Measurements from ENCODE around the gene CHD5. TPM values are rescaled to one million over a fixed set of nuclear protein-coding genes. Genes with fewer than 3 reads are reported as not detected.

The CHD5 gene
- total RNA-seq, 3 donors from 2014 or later, result 0.27 to 0.61 (median 0.34) TPM

DNA sequence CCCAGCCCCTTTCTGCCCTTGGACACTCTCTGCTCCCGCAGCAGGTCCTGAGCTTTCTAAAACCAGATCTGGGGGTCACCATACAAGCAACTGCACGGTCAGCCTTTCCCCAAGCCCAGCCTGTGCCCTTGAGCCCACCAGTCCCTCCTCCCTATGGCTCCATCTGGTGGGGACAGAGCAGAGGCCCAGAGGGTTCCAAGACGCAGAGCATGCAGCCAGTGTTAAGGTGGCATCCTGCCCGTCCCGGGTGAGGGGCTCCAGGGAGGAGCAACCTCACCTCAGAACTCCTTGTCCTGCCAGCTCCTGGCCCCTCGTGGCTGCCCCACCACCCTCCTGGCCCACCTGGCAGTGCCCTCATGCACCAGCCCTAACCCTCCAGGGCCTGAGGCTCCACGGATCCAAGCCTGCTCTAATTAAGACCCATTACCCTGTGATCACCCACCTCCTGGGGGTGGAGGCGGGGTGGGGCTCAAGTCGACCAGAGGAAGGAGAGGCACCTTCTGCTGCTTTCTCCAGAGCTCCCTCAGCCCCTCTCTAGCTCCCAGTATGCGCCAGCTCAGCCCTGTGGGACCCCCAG, 8.5 kb downstream of the CHD5 start:
- Mint-ChIP-seq H3K4me3 (no peak overlapping the region), H3K4me1 (ENCODE audit: low read depth) (no peaks in the 10 kb centered on the region), H3K36me3 (ENCODE audit: insufficient read depth) (no peaks in the 10 kb centered on the region), H3K9me3 (no peaks in the 10 kb centered on the region), H3K27me3 (ENCODE audit: low read depth) (peaks cover 25% of the 10 kb centered on the region)
- ATAC-seq (no peak), DNase-seq (no peak)

DNA sequence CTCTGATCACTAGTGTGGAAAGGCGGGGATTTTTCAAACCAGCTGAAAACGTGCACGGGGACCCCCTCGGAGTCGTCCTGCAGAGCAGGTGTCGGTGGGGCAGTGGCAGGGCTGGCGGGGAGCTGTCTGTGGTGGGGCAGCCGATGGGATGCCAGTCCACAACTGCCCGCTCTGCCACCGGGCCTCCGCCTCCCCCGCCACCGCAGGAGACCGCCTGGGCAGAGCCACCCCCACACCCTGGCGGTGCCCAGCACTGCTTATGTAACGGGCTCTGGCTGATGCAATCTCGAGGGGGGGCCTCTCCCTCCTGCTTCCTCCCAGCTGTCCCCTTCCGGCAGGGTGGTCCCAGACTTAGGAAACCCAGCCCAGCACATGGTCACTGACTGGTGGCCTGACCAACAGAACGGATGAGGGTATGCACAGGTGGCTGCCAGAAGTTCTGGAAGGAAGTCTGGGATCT, 9.3 kb downstream of the CHD5 start:
- no peaks in the 10 kb centered on the region for H3K36me3 Mint-ChIP-seq (ENCODE audit: insufficient read depth)
- DNase-seq (no peak), ATAC-seq (no peak)
- H3K9me3 Mint-ChIP-seq, result no peaks in the 10 kb centered on the region
- H3K4me1 Mint-ChIP-seq (ENCODE audit: low read depth), result no peaks in the 10 kb centered on the region
- H3K27me3 Mint-ChIP-seq (ENCODE audit: low read depth), result peaks cover 21% of the 10 kb centered on the region
- no peak overlapping the region for H3K4me3 Mint-ChIP-seq

DNA sequence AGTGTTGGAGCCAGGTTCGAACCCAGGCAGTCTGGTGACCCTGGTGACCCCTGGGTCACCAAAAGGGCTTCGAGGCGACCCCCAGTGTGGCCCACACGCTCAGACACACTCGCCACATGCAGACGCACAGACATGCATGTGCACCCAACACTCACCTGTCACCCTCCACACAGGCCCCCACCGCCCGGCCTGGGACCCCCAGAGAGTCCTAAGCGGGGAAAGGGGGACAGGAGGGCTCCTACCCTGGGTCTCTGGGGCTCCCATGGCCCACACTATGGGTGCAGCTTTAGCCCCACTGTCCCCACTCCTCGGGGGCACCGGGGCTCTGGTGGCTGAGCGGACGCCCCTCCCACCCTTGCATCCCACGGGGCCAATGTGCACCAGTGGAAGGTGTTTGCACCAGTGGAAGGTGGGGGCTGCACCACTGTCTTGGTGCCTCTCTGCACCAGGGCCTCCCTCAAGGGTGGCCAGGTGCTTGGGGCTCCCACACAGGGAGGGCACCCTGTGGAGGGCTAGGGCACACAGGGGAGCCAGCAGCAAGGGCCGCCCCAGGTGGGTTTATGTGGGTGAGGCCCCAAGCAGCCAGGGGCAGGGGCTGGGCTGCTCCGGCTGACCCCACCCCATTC, 9.9 kb downstream of the CHD5 start:
- H3K4me1 Mint-ChIP-seq (ENCODE audit: low read depth), result no peaks in the 10 kb centered on the region
- ATAC-seq (no peak), DNase-seq (no peak)
- no peaks in the 10 kb centered on the region for H3K36me3 Mint-ChIP-seq (ENCODE audit: insufficient read depth)
- H3K4me3 Mint-ChIP-seq, result no peak overlapping the region
- peaks cover 21% of the 10 kb centered on the region for H3K27me3 Mint-ChIP-seq (ENCODE audit: low read depth)
- no peaks in the 10 kb centered on the region for H3K9me3 Mint-ChIP-seq

DNA sequence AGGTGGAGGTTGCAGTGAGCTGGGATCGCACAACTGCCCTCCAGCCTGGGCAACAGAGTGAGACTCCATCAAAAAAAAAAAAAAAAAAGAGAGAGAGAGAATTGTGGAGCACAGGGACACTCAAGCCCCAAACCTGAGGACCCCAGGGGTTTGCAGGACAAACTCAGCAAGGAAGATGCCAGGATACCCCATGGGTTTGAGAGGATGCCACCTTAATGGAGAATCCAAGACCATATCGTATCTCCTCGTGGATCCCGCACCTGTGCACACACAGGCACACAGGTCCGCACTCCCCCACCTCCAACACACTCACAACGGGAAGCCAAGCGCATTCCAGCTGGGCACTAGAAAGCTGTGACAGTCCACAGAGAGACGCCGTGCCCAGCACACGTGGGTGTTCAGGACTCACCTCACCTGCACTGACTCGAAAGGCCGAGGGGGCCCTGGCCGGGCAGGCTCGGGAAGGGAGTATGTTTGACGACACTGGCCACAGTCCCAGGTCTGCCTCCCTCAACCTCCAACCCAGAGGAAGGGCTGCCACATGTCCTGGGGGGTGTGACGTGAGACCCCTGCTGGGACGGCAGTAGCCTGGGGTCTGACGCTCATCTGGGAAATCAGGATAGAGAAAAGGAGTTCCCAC, 11.1 kb downstream of the CHD5 start:
- no peaks in the 10 kb centered on the region for H3K9me3 Mint-ChIP-seq
- ATAC-seq (no peak), DNase-seq (no peak)
- H3K27me3 Mint-ChIP-seq (ENCODE audit: low read depth), result peaks cover 27% of the 10 kb centered on the region
- no peaks in the 10 kb centered on the region for H3K4me1 Mint-ChIP-seq (ENCODE audit: low read depth)
- H3K4me3 Mint-ChIP-seq, result no peak overlapping the region
- no peaks in the 10 kb centered on the region for H3K36me3 Mint-ChIP-seq (ENCODE audit: insufficient read depth)

DNA sequence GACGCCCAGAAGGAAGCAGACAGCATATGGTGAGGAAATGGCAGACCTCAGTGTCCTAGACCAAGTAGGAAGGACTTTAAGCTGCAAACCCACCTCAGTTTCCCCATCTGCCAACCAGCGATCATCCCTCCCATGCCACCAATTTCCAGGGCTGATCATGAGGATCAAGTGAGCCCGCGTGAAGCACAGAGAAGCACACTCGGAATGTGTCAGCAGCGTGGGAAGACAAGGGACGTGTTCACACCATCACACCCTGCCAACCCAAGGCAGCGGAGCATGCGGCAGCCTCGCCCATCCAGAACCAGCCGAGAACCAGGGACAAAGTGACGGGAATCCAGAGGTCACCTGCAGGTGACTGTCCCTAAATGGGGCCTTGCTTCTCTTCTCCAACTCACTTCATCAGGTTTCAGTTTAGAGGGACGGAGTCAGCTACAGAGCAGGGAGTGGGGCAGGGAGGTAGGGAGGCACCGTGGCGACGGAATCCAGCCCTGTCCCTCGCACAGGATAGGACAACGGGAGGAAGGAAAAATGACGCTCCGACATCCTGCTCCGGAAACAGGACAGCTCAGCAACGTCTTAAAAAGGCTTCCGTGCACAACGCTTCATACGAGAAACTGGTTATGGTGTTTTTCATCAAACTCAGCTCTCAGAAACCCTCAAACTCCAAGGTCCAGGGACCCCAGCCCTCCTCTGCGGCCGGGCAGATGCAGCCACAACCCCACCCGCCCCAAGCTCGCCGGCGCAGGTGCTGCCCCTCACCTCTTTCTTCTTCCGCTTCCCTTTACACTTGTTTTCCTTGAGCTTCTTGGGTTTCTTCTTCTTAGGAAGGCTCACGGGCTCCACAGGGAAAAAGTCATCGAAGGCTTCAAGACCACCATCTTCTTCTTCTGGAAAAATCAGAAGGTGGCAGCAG, 12.5 kb downstream of the CHD5 start:
- H3K9me3 Mint-ChIP-seq, result no peaks in the 10 kb centered on the region
- H3K4me3 Mint-ChIP-seq, result no peak overlapping the region
- no peaks in the 10 kb centered on the region for H3K36me3 Mint-ChIP-seq (ENCODE audit: insufficient read depth)
- DNase-seq, result no peak
- H3K4me1 Mint-ChIP-seq (ENCODE audit: low read depth), result no peaks in the 10 kb centered on the region
- H3K27me3 Mint-ChIP-seq (ENCODE audit: low read depth), result peaks cover 36% of the 10 kb centered on the region
- ATAC-seq, result no peak

DNA sequence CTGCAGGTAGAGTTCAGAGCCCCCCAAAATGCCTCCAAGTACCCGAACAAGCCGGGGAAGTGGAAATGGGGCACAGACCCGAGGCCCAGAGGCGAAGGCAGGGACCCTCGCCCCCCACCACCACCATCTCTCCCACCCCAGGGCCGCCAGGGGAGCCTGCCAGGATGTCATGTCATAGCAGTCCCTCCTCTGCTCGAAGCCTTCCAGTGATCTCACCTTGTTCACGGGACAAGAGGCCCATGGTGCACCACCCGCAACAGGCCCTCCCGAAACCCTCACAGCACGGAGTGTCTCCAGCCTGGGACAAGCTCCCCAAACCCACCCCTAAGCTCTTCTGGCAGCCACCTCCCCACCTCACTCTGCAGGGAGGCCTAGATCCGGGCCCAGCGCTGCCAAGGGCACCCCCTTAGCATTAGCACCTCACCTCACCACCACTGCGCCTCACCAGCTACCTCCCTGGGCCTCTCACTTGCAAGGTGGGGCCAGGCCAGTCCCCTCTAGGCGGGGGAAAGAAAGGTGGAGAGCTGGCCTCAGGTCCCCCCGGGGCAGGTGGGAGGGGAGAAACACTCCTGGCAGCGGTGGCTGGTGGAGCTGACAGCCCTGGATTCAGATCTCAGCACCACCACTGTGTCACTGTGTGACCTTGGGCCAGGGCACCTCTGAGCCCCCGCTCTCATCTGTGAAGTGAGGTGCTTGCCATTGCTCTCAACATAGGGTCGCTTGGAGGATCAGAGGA, 13.3 kb downstream of the CHD5 start:
- Mint-ChIP-seq H3K27me3 (ENCODE audit: low read depth) (peaks cover 38% of the 10 kb centered on the region), H3K4me1 (ENCODE audit: low read depth) (no peaks in the 10 kb centered on the region), H3K36me3 (ENCODE audit: insufficient read depth) (no peaks in the 10 kb centered on the region), H3K9me3 (no peaks in the 10 kb centered on the region), H3K4me3 (no peak overlapping the region)
- DNase-seq (no peak), ATAC-seq (no peak)

DNA sequence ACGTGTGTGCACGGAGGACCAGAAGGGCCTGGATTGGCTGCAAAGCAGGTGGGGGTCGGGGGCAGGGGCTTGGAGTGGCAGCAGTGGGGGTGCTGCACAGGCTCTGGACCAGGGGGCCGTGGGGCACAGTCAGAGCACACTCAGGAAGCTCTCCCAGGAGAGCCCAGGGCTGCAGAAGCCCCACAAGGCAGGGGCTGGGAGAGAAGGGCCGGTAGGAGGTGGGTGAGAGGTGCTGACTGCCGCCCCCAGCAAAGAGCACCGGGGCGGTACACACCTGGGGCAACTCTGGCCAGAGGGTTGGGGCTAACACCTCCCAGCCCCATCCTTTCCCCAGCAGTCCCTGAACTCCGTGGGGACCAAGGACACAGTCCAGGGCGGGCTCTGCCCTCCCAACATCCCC, 13.9 kb downstream of the CHD5 start:
- Mint-ChIP-seq H3K4me1 (ENCODE audit: low read depth) (no peaks in the 10 kb centered on the region), H3K4me3 (no peak overlapping the region)
- no peak for ATAC-seq

DNA sequence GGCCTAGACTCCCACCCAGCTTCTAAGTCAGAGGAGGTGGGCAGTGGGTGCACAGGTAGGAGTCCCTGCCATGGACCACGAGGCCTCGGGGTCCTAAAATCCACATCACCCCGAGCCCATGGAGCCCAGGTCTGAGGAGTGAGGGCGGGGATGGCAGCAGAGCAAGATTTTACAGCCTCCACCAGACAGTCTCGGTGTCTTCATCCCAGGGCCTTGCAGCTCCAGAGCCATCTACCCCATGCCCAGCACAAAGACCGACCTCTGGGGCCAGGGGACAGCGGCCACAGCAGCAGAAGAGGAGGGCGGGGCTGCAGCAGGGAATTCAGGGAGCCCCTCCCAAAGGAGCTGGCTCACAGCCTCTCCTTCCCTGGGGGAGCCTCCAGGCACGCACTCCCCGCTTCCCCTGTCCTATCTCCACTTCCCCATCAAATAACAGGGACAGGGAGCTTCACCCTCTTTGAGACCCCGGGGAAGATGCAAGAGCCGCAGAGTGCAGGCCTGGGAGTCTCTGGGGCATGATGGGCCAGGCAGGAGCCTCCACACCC, 14.6 kb downstream of the CHD5 start:
- Mint-ChIP-seq H3K27me3 (ENCODE audit: low read depth) (peaks cover 38% of the 10 kb centered on the region), H3K9me3 (no peaks in the 10 kb centered on the region), H3K4me1 (ENCODE audit: low read depth) (no peaks in the 10 kb centered on the region), H3K4me3 (no peak overlapping the region), H3K36me3 (ENCODE audit: insufficient read depth) (no peaks in the 10 kb centered on the region)
- no peak for ATAC-seq
- DNase-seq, result no peak

More for the DNA sequence above, 13.9 kb downstream of the CHD5 start:
- no peak for DNase-seq
- Mint-ChIP-seq H3K36me3 (ENCODE audit: insufficient read depth) (no peaks in the 10 kb centered on the region), H3K27me3 (ENCODE audit: low read depth) (peaks cover 34% of the 10 kb centered on the region), H3K9me3 (no peaks in the 10 kb centered on the region)

DNA sequence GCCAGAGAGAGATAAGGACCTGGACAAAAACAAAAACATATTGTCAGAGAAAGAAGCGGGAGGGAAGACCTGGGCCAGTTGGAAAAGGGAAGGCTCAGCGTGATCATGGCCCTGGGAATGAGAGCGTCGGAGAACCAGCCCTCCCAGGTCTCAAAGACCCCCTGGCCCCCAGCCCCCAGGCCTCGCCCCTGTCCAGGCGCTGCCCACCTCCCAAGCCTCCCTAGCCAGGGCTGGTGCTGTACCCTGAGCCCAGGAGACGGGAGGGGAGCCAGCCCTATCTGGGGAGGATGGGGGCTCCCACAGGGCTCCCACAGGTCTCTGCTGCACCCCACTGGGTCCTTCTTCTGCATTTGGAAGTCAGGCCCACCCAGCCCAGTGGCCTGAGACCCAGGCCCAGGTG, 15.1 kb downstream of the CHD5 start:
- Mint-ChIP-seq H3K9me3 (no peaks in the 10 kb centered on the region), H3K27me3 (ENCODE audit: low read depth) (peaks cover 39% of the 10 kb centered on the region), H3K4me3 (no peak overlapping the region), H3K36me3 (ENCODE audit: insufficient read depth) (no peaks in the 10 kb centered on the region), H3K4me1 (ENCODE audit: low read depth) (no peaks in the 10 kb centered on the region)
- ATAC-seq, result no peak
- no peak for DNase-seq

DNA sequence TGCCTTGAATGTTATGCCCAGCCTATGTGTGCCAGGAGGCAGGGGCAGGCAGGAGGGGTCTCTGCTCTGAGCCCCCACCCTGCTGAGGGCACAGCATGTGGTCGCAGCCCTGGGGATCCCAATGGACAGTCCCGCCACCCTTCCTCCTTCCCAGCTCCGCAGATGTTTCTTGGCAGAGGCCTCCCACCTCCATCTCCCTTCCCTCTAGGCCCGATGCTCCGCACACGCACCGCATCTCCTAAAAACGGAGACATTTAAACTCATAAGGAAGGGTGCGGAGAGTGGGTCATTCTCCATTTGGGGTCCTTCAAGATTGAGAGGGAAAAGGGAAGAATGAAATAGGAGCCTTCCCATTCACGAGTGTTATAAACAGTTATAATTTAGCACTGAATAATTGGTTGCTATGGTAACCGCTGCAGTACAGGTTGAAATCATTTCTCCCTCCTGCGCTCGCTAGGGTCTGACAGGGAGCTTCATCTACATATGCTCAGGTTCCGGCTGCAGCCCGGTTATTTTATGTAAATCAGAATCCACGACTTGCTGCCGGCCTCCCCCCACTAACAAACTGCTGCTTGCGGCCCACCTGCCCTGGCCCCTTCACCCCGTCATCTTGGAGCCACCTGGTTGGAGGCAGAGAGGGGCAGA, 16.0 kb downstream of the CHD5 start:
- DNase-seq (no peak), ATAC-seq (no peak)
- peaks cover 46% of the 10 kb centered on the region for H3K27me3 Mint-ChIP-seq (ENCODE audit: low read depth)
- no peak overlapping the region for H3K4me3 Mint-ChIP-seq
- H3K9me3 Mint-ChIP-seq, result no peaks in the 10 kb centered on the region
- no peaks in the 10 kb centered on the region for H3K36me3 Mint-ChIP-seq (ENCODE audit: insufficient read depth)
- H3K4me1 Mint-ChIP-seq (ENCODE audit: low read depth), result no peaks in the 10 kb centered on the region

DNA sequence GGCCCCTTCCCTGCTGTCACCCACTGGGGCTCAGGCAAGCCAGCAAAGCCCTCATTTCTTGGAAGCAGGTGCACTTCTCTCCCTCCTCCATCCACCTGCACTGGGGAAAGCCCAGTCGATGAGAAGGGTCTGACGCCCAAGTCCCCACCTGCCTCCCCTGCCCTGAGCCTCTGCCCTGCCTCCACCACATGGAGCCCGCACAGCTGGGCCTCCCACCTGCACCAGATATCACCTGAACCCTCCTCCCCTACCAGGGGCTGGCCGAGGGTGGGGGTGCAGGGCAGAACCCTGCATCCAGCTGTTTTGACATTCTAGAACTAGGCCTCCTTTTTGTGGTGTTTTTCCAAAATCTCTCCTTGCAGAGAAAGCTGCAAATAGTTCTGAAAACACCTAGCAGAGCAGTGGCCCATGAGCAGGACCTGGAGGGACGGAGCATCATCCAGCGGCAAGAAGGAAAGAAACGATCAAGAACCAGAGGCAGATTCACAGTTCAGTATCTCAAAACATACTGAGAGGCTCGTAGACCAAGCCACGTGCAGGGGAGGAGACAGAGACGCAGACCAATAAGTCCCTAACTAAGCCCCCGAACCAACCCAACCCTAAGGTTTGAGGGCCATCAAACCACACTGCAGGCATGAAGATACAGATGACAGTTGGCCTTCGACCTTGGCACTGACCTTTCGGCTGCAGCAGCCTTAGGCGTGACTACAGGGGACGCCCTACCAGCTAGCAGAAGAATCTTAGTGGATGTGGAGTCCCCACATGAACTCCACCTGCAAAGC, 16.7 kb downstream of the CHD5 start:
- ATAC-seq, result no peak
- no peaks in the 10 kb centered on the region for H3K36me3 Mint-ChIP-seq (ENCODE audit: insufficient read depth)
- H3K4me3 Mint-ChIP-seq, result no peak overlapping the region

DNA sequence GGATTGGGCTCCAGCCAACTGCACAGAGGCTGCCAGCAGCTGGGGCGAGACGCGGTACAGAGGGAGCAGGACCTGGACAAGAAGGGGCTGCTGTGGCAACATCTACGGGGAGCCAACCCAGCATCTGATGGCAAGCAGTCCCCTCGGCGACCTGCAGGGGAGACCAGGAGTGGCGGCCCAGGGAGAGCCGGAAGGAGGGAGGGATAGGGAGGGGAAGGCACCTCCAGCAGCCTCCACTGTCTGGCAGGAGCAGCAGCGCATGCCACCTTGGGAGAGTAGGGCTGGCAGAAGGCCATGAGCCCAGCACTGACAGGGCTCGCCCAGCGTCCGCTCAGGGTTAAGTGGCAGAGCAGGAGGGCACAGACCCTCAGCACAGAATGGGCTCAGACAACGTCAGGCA, 17.3 kb downstream of the CHD5 start:
- DNase-seq, result no peak
- no peaks in the 10 kb centered on the region for H3K4me1 Mint-ChIP-seq (ENCODE audit: low read depth)

More for the DNA sequence above, 16.7 kb downstream of the CHD5 start:
- no peaks in the 10 kb centered on the region for H3K4me1 Mint-ChIP-seq (ENCODE audit: low read depth)
- no peaks in the 10 kb centered on the region for H3K9me3 Mint-ChIP-seq
- no peak for DNase-seq
- peaks cover 47% of the 10 kb centered on the region for H3K27me3 Mint-ChIP-seq (ENCODE audit: low read depth)

DNA sequence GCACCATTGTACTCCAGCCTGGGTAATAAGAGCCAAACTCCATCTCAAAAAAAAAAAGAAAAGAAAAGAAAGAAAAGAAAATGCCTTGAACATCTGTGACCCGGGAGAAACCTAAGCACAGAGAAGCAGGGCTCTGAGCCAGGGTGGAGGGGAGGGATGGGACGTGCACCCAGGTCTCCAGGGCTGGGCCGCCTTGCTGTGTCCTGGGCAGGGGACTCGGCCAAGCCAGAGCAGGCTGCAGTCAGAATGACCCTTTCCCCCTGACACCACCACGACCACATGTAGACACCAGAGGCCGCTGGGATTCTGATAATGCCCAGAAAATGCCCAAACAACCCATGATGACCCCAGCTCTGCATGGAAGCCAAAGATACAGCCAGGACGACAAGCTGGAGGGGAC, 17.8 kb downstream of the CHD5 start:
- DNase-seq (no peak), ATAC-seq (no peak)
- Mint-ChIP-seq H3K9me3 (no peaks in the 10 kb centered on the region), H3K36me3 (ENCODE audit: insufficient read depth) (no peaks in the 10 kb centered on the region), H3K27me3 (ENCODE audit: low read depth) (peaks cover 45% of the 10 kb centered on the region), H3K4me1 (ENCODE audit: low read depth) (no peaks in the 10 kb centered on the region), H3K4me3 (no peak overlapping the region)

More for the DNA sequence above, 17.3 kb downstream of the CHD5 start:
- Mint-ChIP-seq H3K27me3 (ENCODE audit: low read depth) (peaks cover 48% of the 10 kb centered on the region), H3K36me3 (ENCODE audit: insufficient read depth) (no peaks in the 10 kb centered on the region), H3K4me3 (no peak overlapping the region), H3K9me3 (no peaks in the 10 kb centered on the region)
- no peak for ATAC-seq
